Left lobe of liver (tissue), 2 donors: ENCODE measurements around the gene PRR23E. TPM values are rescaled to one million over a fixed set of nuclear protein-coding genes. Genes with fewer than 3 reads are reported as not detected.

Experiments
- ATAC-seq: fragments of 200-7000 bp; cut with Tn5 transposase; one replicate; pipeline ENCODE4 v1.9.1; 2020; ENCODE audit warnings: mild to moderate bottlenecking, moderate library complexity
- DNase-seq: peaks from one replicate; pipeline ENCODE4 v3.0.0-alpha.2; 2020; ENCODE audit warnings: low spot score
- total RNA-seq: library from RNA; stranded (reverse); gene quantifications from one replicate; pipeline ENCODE4 v1.2.1, GENCODE V29; 2021
- donor health status: DM: no; HTN: no; CAD: no; lungs with moderate emphysema.
- donor health status: DM: no; HTN: yes; CAD: no.

The PRR23E gene
- total RNA-seq, 1 donor from 2014 or later: not detected

- DNase-seq (peak; percentile 29), ATAC-seq (no peak)
Observed at GRCh38 chr3:127207727-127208482, 15.0 kb downstream of the PRR23E start.

- ATAC-seq (no peak), DNase-seq (peak; percentile 37)
Observed at GRCh38 chr3:127208483-127209100, 15.7 kb downstream of the PRR23E start.

- peak; percentile 34 for DNase-seq
- ATAC-seq: no peak
Observed at GRCh38 chr3:127209155-127209839, 16.4 kb downstream of the PRR23E start.

GRCh38 chr3:127209840-127210653 lies 17.1 kb downstream of the PRR23E start:
- ATAC-seq: no peak
- peak; percentile 28 for DNase-seq

GRCh38 chr3:127210654-127210943 lies 17.7 kb downstream of the PRR23E start:
- DNase-seq: no peak
- no peak for ATAC-seq

GRCh38 chr3:127211118-127212060 lies 18.5 kb downstream of the PRR23E start:
- DNase-seq (peak; percentile 32), ATAC-seq (no peak)

- ATAC-seq: no peak
- no peak for DNase-seq
Observed at GRCh38 chr3:127212231-127212630, 19.3 kb downstream of the PRR23E start.

GRCh38 chr3:127212711-127213110 lies 19.8 kb downstream of the PRR23E start:
- no peak for DNase-seq
- no peak for ATAC-seq

GRCh38 chr3:127213381-127213918 lies 20.5 kb downstream of the PRR23E start:
- no peak for ATAC-seq
- DNase-seq: peak; percentile 32

- DNase-seq: no peak
- no peak for ATAC-seq
Observed at GRCh38 chr3:127214975-127215374, 22.0 kb downstream of the PRR23E start.

- DNase-seq (no peak), ATAC-seq (no peak)
Observed at GRCh38 chr3:127215714-127216414, 22.9 kb downstream of the PRR23E start.

- peak; percentile 33 for DNase-seq
- ATAC-seq: no peak
Observed at GRCh38 chr3:127216415-127217261, 23.7 kb downstream of the PRR23E start.

- DNase-seq (no peak), ATAC-seq (no peak)
Observed at GRCh38 chr3:127217596-127218453, 24.9 kb downstream of the PRR23E start.

- ATAC-seq (no peak), DNase-seq (no peak)
Observed at GRCh38 chr3:127218454-127218922, 25.6 kb downstream of the PRR23E start.

GRCh38 chr3:127220497-127220896 lies 27.6 kb downstream of the PRR23E start:
- no peak for DNase-seq
- ATAC-seq: no peak

GRCh38 chr3:127221037-127221436 lies 28.1 kb downstream of the PRR23E start:
- no peak for DNase-seq

GRCh38 chr3:127221446-127222035 lies 28.6 kb downstream of the PRR23E start:
- no peak for ATAC-seq

More at GRCh38 chr3:127221037-127221436, 28.1 kb downstream of the PRR23E start:
- ATAC-seq: no peak

More at GRCh38 chr3:127221446-127222035, 28.6 kb downstream of the PRR23E start:
- no peak for DNase-seq
